ENCODE results near the gene RTN4R.

The RTN4R gene

DNA sequence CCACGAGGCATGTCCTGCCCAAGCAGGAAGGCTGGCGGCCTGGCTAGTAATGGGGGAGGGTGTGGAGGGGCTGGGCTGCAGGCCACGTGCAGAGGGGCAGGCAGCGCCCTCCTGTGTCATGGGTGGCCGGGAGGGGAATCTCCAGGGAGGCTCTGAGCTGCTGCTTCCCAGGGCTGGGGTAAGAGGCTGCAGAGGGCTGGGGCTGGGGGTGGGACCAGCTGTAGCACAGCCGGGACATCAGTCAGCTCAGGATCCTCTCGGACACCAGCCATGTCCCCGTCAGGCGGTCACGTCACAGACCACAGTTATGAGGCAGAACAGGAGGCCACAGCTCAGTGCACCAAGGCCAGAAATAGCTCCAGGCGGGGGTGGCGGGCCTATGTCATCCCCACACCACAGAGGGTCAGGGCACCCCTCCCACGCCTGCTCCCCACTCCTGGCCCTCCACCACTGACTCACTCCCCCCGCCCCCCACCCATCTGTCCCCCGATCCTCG is 21.1 kb downstream of the RTN4R start:
- no peak overlapping the region for H4K91ac ChIP-seq (ENCODE audit: low read depth, low read length, poor library complexity)
- H2BK120ac ChIP-seq (ENCODE audit: low read depth, low read length), result peak overlapping the region; percentile 75
- H3K9ac ChIP-seq (ENCODE audit: low read depth, low read length, poor library complexity), result no peak overlapping the region
- H3K4me3 ChIP-seq (ENCODE audit: low read length in 2 of 2), result no peak overlapping the region
- H2BK15ac ChIP-seq (ENCODE audit: low read length), result peak overlapping the region; percentile 99
- H3K27ac ChIP-seq (replicated peaks; ENCODE audit: low read length), result no peak overlapping the region
- H3K9me3 ChIP-seq (replicated peaks in 1 of 2; ENCODE audit: control insufficient read depth in 2 of 2, insufficient read depth in 1 of 2, low read depth in 1 of 2, low read length in 2 of 2), result peaks cover 0 to 6% of the 10 kb centered on the region in 2 donors
- H3K4ac ChIP-seq (ENCODE audit: low read length), result peak overlapping the region; percentile 90
- no peak overlapping the region for H3K4me2 ChIP-seq (ENCODE audit: insufficient read depth, low read length, poor library complexity, severe bottlenecking)
- peak overlapping the region; percentile 30 for H2BK12ac ChIP-seq (ENCODE audit: low read length)
- DNase-seq (ENCODE audit: low spot score), result no peak
- no peak overlapping the region for H2AFZ ChIP-seq (ENCODE audit: low read length)
- peaks cover 41 to 43% of the 10 kb centered on the region in 2 donors for H3K4me1 ChIP-seq (ENCODE audit: control insufficient read depth in 2 of 2, insufficient read depth in 1 of 2, low read depth in 1 of 2, low read length in 2 of 2)
- H2BK5ac ChIP-seq (ENCODE audit: low read length), result peak overlapping the region; percentile 83
- H3K36me3 ChIP-seq (replicated peaks in 1 of 2; ENCODE audit: control insufficient read depth in 2 of 2, insufficient read depth in 2 of 2, low read length in 2 of 2), result peaks cover 4% of the 10 kb centered on the region in 2 donors
- H3K79me1 ChIP-seq (ENCODE audit: low read depth, low read length), result peaks cover 25% of the 10 kb centered on the region
- H2AK5ac ChIP-seq (ENCODE audit: low read depth, low read length), result peak overlapping the region; percentile 95
- H3K23ac ChIP-seq (ENCODE audit: low read depth, low read length, poor library complexity), result peak overlapping the region; percentile 96
- H3K14ac ChIP-seq (ENCODE audit: low read length), result peak overlapping the region; percentile 90
- no peaks in the 10 kb centered on the region for H3K27me3 ChIP-seq (ENCODE audit: control insufficient read depth in 3 of 3, insufficient read depth in 3 of 3, low read depth in 1 of 3, low read length in 3 of 3)
- no CpG with 5 or more reads among the region's 16 CpGs for WGBS, 2 donors (ENCODE audit: extremely low coverage in 2 of 2, insufficient read length in 2 of 2, insufficient replicate concordance in 1 of 2)
- H3K18ac ChIP-seq (ENCODE audit: low read length), result peak overlapping the region; percentile 99
- H4K8ac ChIP-seq (ENCODE audit: low read depth, low read length), result peak overlapping the region; percentile 86

DNA sequence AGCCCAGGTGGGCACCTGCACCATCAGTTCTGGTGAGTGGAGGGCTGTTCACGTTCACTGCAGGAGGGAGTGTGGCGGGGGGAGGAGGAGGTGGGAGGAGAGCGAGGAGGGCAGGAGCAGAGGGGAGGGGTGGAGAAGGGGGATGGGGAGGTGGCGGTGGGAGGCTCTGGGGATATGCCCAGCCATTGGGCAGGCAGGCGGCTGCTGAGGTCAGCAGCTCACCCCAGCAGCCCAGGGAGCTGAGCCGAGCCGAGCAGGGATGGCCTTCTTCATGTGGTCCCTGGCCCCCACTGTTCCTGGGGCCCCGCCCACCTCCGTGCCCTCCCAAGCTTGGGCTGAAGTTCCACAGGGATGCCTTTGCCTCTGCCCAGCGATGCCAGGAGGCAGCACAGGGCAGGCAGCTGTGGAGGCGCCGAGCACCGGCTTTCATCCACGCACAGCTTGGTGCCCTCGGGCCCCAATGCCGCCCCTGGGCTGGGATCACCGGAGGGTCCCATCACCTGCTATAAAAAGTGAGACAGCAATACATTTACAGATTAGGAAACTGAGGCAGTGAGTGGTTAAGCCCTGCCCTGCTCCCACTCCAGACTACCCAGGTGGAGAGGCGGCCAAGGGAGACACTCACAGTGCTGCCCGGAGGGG is 21.6 kb downstream of the RTN4R start:
- Histone ChIP-seq H3K4me1 (ENCODE audit: control insufficient read depth in 2 of 2, insufficient read depth in 1 of 2, low read depth in 1 of 2, low read length in 2 of 2) (peaks cover 41 to 43% of the 10 kb centered on the region in 2 donors), H4K8ac (ENCODE audit: low read depth, low read length) (peak overlapping the region; percentile 86), H3K18ac (ENCODE audit: low read length) (peak overlapping the region; percentile 99), H3K23ac (ENCODE audit: low read depth, low read length, poor library complexity) (peak overlapping the region; percentile 96), H3K27me3 (ENCODE audit: control insufficient read depth in 3 of 3, insufficient read depth in 3 of 3, low read depth in 1 of 3, low read length in 3 of 3) (no peaks in the 10 kb centered on the region), H3K4me2 (ENCODE audit: insufficient read depth, low read length, poor library complexity, severe bottlenecking) (peak overlapping the region; percentile 29), H3K4me3 (ENCODE audit: low read length in 2 of 2) (no peak overlapping the region), H2AFZ (ENCODE audit: low read length) (no peak overlapping the region), H2AK5ac (ENCODE audit: low read depth, low read length) (peak overlapping the region; percentile 95), H2BK120ac (ENCODE audit: low read depth, low read length) (peak overlapping the region; percentile 75), H2BK5ac (ENCODE audit: low read length) (peak overlapping the region; percentile 83), H3K36me3 (replicated peaks in 1 of 2; ENCODE audit: control insufficient read depth in 2 of 2, insufficient read depth in 2 of 2, low read length in 2 of 2) (peaks cover 9% of the 10 kb centered on the region in 2 donors), H3K14ac (ENCODE audit: low read length) (peak overlapping the region; percentile 90), H4K91ac (ENCODE audit: low read depth, low read length, poor library complexity) (no peak overlapping the region), H3K9ac (ENCODE audit: low read depth, low read length, poor library complexity) (peak overlapping the region; percentile 80), H2BK12ac (ENCODE audit: low read length) (peak overlapping the region; percentile 97), H3K9me3 (replicated peaks in 1 of 2; ENCODE audit: control insufficient read depth in 2 of 2, insufficient read depth in 1 of 2, low read depth in 1 of 2, low read length in 2 of 2) (peaks cover 0 to under 1% of the 10 kb centered on the region in 2 donors), H2BK15ac (ENCODE audit: low read length) (peak overlapping the region; percentile 99), H3K79me1 (ENCODE audit: low read depth, low read length) (peaks cover 26% of the 10 kb centered on the region), H3K27ac (replicated peaks; ENCODE audit: low read length) (peak overlapping the region; percentile 77), H3K4ac (ENCODE audit: low read length) (peak overlapping the region; percentile 90)
- no CpG with 5 or more reads among the region's 19 CpGs for WGBS, 2 donors (ENCODE audit: extremely low coverage in 2 of 2, insufficient read length in 2 of 2, insufficient replicate concordance in 1 of 2)
- DNase-seq (ENCODE audit: low spot score), result no peak

DNA sequence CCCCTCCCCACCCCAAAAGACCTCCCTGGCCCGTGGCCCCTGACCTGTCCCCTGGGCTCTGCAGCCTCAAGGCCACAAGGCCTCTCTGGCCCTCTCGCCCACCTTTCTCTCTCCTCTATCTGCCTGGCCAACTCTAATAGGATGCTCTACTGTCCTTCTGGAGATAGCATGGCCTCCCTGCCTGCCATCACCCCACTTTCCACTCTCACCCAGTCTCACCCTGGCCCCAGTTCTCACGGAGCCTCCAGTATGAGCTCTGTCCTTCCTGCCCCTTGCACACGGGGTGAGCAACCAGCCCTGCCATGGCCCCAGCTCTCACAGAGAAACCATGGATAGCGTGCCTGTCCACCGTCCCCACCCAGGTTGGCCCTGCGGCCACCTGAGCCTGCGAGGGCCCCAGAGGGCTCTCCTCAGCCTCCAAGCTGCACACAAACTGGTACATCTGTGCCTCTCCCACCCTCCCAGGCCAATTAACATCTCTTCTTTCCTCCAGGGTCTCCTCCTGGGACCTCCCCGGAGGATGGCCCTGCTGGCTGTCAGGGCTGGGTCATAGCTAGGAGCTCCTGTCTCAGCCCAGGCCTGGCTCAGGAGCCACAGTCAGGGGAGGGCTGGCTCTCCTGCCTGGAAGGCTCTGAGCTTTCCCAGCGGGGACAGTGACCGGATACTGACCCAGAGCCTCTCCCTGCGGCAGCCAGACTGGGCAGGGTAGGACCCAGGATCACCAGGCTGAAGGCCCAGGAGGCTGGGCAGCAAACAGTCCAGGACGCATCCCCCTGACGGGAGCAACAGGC is 22.3 kb downstream of the RTN4R start:
- Histone ChIP-seq H2BK120ac (ENCODE audit: low read depth, low read length) (peak overlapping the region; percentile 4), H3K4ac (ENCODE audit: low read length) (peak overlapping the region; percentile 42), H3K27ac (replicated peaks; ENCODE audit: low read length) (peak overlapping the region; percentile 77), H2BK15ac (ENCODE audit: low read length) (peak overlapping the region; percentile 60), H3K4me3 (ENCODE audit: low read length in 2 of 2) (peak overlapping the region in 1 of 2 donors; percentile 33), H3K27me3 (ENCODE audit: control insufficient read depth in 3 of 3, insufficient read depth in 3 of 3, low read depth in 1 of 3, low read length in 3 of 3) (no peaks in the 10 kb centered on the region), H2AFZ (ENCODE audit: low read length) (no peak overlapping the region), H3K23ac (ENCODE audit: low read depth, low read length, poor library complexity) (peak overlapping the region; percentile 96), H3K14ac (ENCODE audit: low read length) (peak overlapping the region; percentile 90), H3K36me3 (replicated peaks in 1 of 2; ENCODE audit: control insufficient read depth in 2 of 2, insufficient read depth in 2 of 2, low read length in 2 of 2) (peaks cover 13 to 16% of the 10 kb centered on the region in 2 donors), H3K79me1 (ENCODE audit: low read depth, low read length) (peaks cover 27% of the 10 kb centered on the region), H2BK12ac (ENCODE audit: low read length) (peak overlapping the region; percentile 59), H3K9ac (ENCODE audit: low read depth, low read length, poor library complexity) (no peak overlapping the region), H3K4me2 (ENCODE audit: insufficient read depth, low read length, poor library complexity, severe bottlenecking) (peak overlapping the region; percentile 29), H3K4me1 (ENCODE audit: control insufficient read depth in 2 of 2, insufficient read depth in 1 of 2, low read depth in 1 of 2, low read length in 2 of 2) (peaks cover 43 to 48% of the 10 kb centered on the region in 2 donors), H2AK5ac (ENCODE audit: low read depth, low read length) (peak overlapping the region; percentile 95), H4K91ac (ENCODE audit: low read depth, low read length, poor library complexity) (peak overlapping the region; percentile 45), H3K9me3 (replicated peaks in 1 of 2; ENCODE audit: control insufficient read depth in 2 of 2, insufficient read depth in 1 of 2, low read depth in 1 of 2, low read length in 2 of 2) (no peaks in the 10 kb centered on the region), H3K18ac (ENCODE audit: low read length) (peak overlapping the region; percentile 91), H4K8ac (ENCODE audit: low read depth, low read length) (no peak overlapping the region), H2BK5ac (ENCODE audit: low read length) (peak overlapping the region; percentile 83)
- WGBS, 2 donors (ENCODE audit: extremely low coverage in 2 of 2, insufficient read length in 2 of 2, insufficient replicate concordance in 1 of 2), result no CpG with 5 or more reads among the region's 14 CpGs
- DNase-seq (ENCODE audit: low spot score), result no peak
